ENCODE measurements around the gene TBXAS1. TPM values are rescaled to one million over a fixed set of nuclear protein-coding genes. Genes with fewer than 3 reads are reported as not detected.

TBXAS1 gene
- total and polyA plus RNA-seq, 2 of the 8 experiments (the other 6 are each of a cell fraction or from before 2014, with no cell fraction given) = 0.86 to 2.1 TPM

GRCh38 chr7:139813151-139813550, 15.9 kb upstream of the TBXAS1 start:
- FAIRE-seq = no peak
- no peak for DNase-seq (ENCODE audit: low read depth in 1 of 2, low spot score in 2 of 2)
- WGBS, 2 experiments (ENCODE audit: extremely low coverage in 1 of 2, insufficient coverage in 1 of 2, insufficient read length in 1 of 2, insufficient replicate concordance in 2 of 2, low coverage in 1 of 2, low lambda C conversion rate in 2 of 2, missing lambda C conversion rate in 1 of 2) = 90% methylated on average over 6 of the region's 6 CpGs; no CpG with 5 or more reads in 1 of the 2 experiments
- TF ChIP-seq CBX5 (IDR thresholded peaks at IDR 0.05; ENCODE audit: low read depth, low read length) = no peak
- no peak for TF ChIP-seq CBX8 (IDR thresholded peaks at IDR 0.05; ENCODE audit: borderline replicate concordance, low read depth, low read length)
- no peak for TF ChIP-seq KDM5A (IDR thresholded peaks at IDR 0.05; ENCODE audit: low read length)
- TF ChIP-seq CTBP2 (IDR thresholded peaks at IDR 0.05; ENCODE audit: borderline replicate concordance, insufficient read depth, insufficient read length, low read length) = no peak
- no peak for TF ChIP-seq TEAD4 (IDR thresholded peaks at IDR 0.05; ENCODE audit: low read depth, low read length)
- no peak for TF ChIP-seq CTCF (IDR thresholded peaks at IDR 0.05; ENCODE audit: control extremely low read depth in 1 of 3, insufficient read depth in 1 of 3, low read depth in 1 of 3, low read length in 3 of 3)
- TF ChIP-seq ATF2 (IDR thresholded peaks at IDR 0.05; ENCODE audit: low read length) = no peak
- no peak for TF ChIP-seq GABPA (IDR thresholded peaks at IDR 0.05; ENCODE audit: borderline replicate concordance, insufficient read depth, low read length)
- no peak for TF ChIP-seq POLR2A (IDR thresholded peaks at IDR 0.05; ENCODE audit: control extremely low read depth in 1 of 2, low read depth in 2 of 2, low read length in 2 of 2)
- TF ChIP-seq SP2 (IDR thresholded peaks at IDR 0.05; ENCODE audit: low read length) = no peak
- TF ChIP-seq RFX5 (IDR thresholded peaks at IDR 0.05; ENCODE audit: borderline replicate concordance, low read depth, low read length) = no peak

More at GRCh38 chr7:139813151-139813550, 15.9 kb upstream of the TBXAS1 start:
- Histone ChIP-seq H3K9ac (replicated peaks in 1 of 4; ENCODE audit: extremely low read depth in 1 of 4, low read depth in 3 of 4, low read length in 3 of 4) (no peak overlapping the region), H3K4me1 (replicated peaks in 1 of 4; ENCODE audit: control insufficient read depth in 3 of 4, insufficient read depth in 4 of 4, low read length in 3 of 4) (no peaks in the 10 kb centered on the region), H3K79me1 (ENCODE audit: low read depth, low read length) (no peaks in the 10 kb centered on the region), H4K8ac (ENCODE audit: extremely low read depth, insufficient read depth, low read length) (no peak overlapping the region), H3K14ac (ENCODE audit: insufficient read length) (no peak overlapping the region), H2AFZ (ENCODE audit: low read length) (no peak overlapping the region), H4K5ac (ENCODE audit: insufficient read length, low read depth, low read length) (no peak overlapping the region), H3K18ac (ENCODE audit: extremely low read depth, low read length) (no peak overlapping the region), H3K23me2 (ENCODE audit: low read depth, low read length) (no peaks in the 10 kb centered on the region), H3K27me3 (replicated peaks in 1 of 4; ENCODE audit: control insufficient read depth in 3 of 4, extremely low read depth in 1 of 4, insufficient read depth in 3 of 4, low read length in 3 of 4) (no peaks in the 10 kb centered on the region; a peak in 1 of 7 replicates), H3K9me3 (ENCODE audit: insufficient read depth in 2 of 2, low read depth in 1 of 2, low read length in 1 of 2) (no peaks in the 10 kb centered on the region; a peak in 1 of 4 replicates), H2BK20ac (ENCODE audit: low read length) (no peak overlapping the region; the same call in 1 of the 2 replicates), H3K56ac (replicated peaks; ENCODE audit: insufficient read length, low read depth, low read length) (no peak overlapping the region), H3K4me3 (ENCODE audit: extremely low read depth in 1 of 4, insufficient read depth in 2 of 4, low read depth in 3 of 4, low read length in 4 of 4) (no peak overlapping the region), H2BK15ac (ENCODE audit: low read length) (no peak overlapping the region), H2AK5ac (ENCODE audit: low read depth, low read length) (no peak overlapping the region), H3K27ac (ENCODE audit: low read depth, low read length) (no peak overlapping the region), H2BK12ac (ENCODE audit: low read depth, low read length) (no peak overlapping the region), H3K23ac (ENCODE audit: insufficient read length) (no peak overlapping the region), H4K91ac (replicated peaks; ENCODE audit: insufficient read length, low read length) (no peak overlapping the region), H2BK5ac (ENCODE audit: low read depth, low read length) (no peak overlapping the region), H3K4me2 (ENCODE audit: insufficient read depth in 1 of 2, low read depth in 2 of 2, low read length in 2 of 2) (no peak overlapping the region), H3K79me2 (ENCODE audit: control insufficient read depth in 1 of 2, insufficient read depth in 2 of 2, low read length in 2 of 2) (no peaks in the 10 kb centered on the region), H2BK120ac (replicated peaks; ENCODE audit: low read depth, low read length) (no peak overlapping the region), H3K4ac (replicated peaks; ENCODE audit: insufficient read length, low read depth, low read length) (no peak overlapping the region), H4K20me1 (replicated peaks in 1 of 2; ENCODE audit: control insufficient read depth in 1 of 2, insufficient read depth in 2 of 2, low read length in 2 of 2) (no peaks in the 10 kb centered on the region), H3K36me3 (ENCODE audit: control insufficient read depth in 2 of 4, insufficient read depth in 4 of 4, low read length in 3 of 4) (no peaks in the 10 kb centered on the region)
- ChIA-PET CTCF (ENCODE audit: partially characterized antibody) (no interaction called here), POLR2A (ENCODE audit: partially characterized antibody) (no interaction called here)

Data from H1 (cell line).